HEK293T (cell line): ENCODE measurements around the gene AP5S1.

Experiments
- CTCF ChIA-PET: fragments of 350-600 bp; formaldehyde crosslinking; extraction: SDS; loops from one replicate; lab custom pipeline; 2021; ENCODE audit warnings: antibody characterized with exemption, inconsistent platforms; lab: Yijun Ruan, JAX
- POLR2A ChIA-PET: fragments of 350-600 bp; formaldehyde crosslinking; extraction: SDS; loops from one replicate; lab custom pipeline; 2020; ENCODE audit warnings: antibody characterized with exemption, inconsistent platforms; lab: Yijun Ruan, JAX
- DNase-seq: peaks from one replicate; pipeline ENCODE4 v3.0.0; 2012; ENCODE audit warnings: mixed read lengths; ENCODE audit errors: extremely low spot score
- ARNT ChIP-seq: fragments of 450-650 bp; IDR thresholded peaks from 2 replicates; pipeline ENCODE4 v1.6.1; 2017; ENCODE audit warnings: mild to moderate bottlenecking
- BHLHE40 ChIP-seq: fragments of 450-650 bp; IDR thresholded peaks from 2 replicates; pipeline ENCODE4 v1.6.1; 2016; ENCODE audit warnings: mild to moderate bottlenecking, moderate library complexity, borderline replicate concordance
- CTBP1 ChIP-seq: fragments of 450-650 bp; IDR thresholded peaks from 2 replicates; pipeline ENCODE4 v1.6.1; 2016; ENCODE audit warnings: borderline replicate concordance
- ELF4 ChIP-seq: fragments of 450-650 bp; IDR thresholded peaks from 2 replicates; pipeline ENCODE4 v1.6.1; 2017; ENCODE audit warnings: antibody characterized with exemption
- FOXA1 ChIP-seq: fragments of 450-650 bp; IDR thresholded peaks from 2 replicates; pipeline ENCODE4 v1.6.1; 2016; ENCODE audit warnings: mild to moderate bottlenecking
- FOXK2 ChIP-seq: fragments of 450-650 bp; IDR thresholded peaks from 2 replicates; pipeline ENCODE4 v1.6.1; 2016; ENCODE audit warnings: mild to moderate bottlenecking
- FOXM1 ChIP-seq: fragments of 450-650 bp; IDR thresholded peaks from 2 replicates; pipeline ENCODE4 v1.6.1; 2017; ENCODE audit warnings: mild to moderate bottlenecking, borderline replicate concordance
- HDGF ChIP-seq: fragments of 450-650 bp; IDR thresholded peaks from 2 replicates; pipeline ENCODE4 v1.6.1; 2017; ENCODE audit warnings: antibody characterized with exemption, borderline replicate concordance
- L3MBTL2 ChIP-seq: fragments of 450-650 bp; conservative IDR thresholded peaks from 2 replicates; pipeline ENCODE4 v1.6.1; 2016; ENCODE audit warnings: mild to moderate bottlenecking
- LEF1 ChIP-seq: fragments of 450-650 bp; IDR thresholded peaks from 2 replicates; pipeline ENCODE4 v1.6.1; 2017; ENCODE audit warnings: mild to moderate bottlenecking, borderline replicate concordance
- NFRKB ChIP-seq: fragments of 450-650 bp; IDR thresholded peaks from 2 replicates; pipeline ENCODE4 v1.6.1; 2016; ENCODE audit warnings: mild to moderate bottlenecking, moderate library complexity
- PKNOX1 ChIP-seq: fragments of 450-650 bp; IDR thresholded peaks from 2 replicates; pipeline ENCODE4 v1.6.1; 2016
- SP1 ChIP-seq: fragments of 450-650 bp; IDR thresholded peaks from 2 replicates; pipeline ENCODE4 v1.6.1; 2017
- SUZ12 ChIP-seq: fragments of 450-650 bp; IDR thresholded peaks from 2 replicates; pipeline ENCODE4 v1.6.1; 2016; ENCODE audit warnings: mild to moderate bottlenecking
- TARDBP ChIP-seq: fragments of 450-650 bp; IDR thresholded peaks from 2 replicates; pipeline ENCODE4 v1.6.1; 2016
- ZNF384 ChIP-seq: fragments of 450-650 bp; IDR thresholded peaks from 2 replicates; pipeline ENCODE4 v1.6.1; 2016

The AP5S1 gene

GRCh38 chr20:3871550-3872265, 51.4 kb downstream of the AP5S1 start:
- DNase-seq, result no peak
- ChIA-PET POLR2A (no interaction called here), CTCF (no interaction called here)
- TF ChIP-seq FOXK2, result no peak
- no peak for TF ChIP-seq FOXA1
- TF ChIP-seq SP1, result no peak
- TF ChIP-seq ARNT, result no peak

GRCh38 chr20:3873507-3873906, 53.2 kb downstream of the AP5S1 start:
- POLR2A ChIA-PET, result no interaction called here
- DNase-seq, result no peak
- CTCF ChIA-PET, result no interaction called here
- TF ChIP-seq FOXA1, result no peak
- TF ChIP-seq ZNF384, result no peak
- TF ChIP-seq FOXK2, result no peak
- TF ChIP-seq TARDBP, result no peak
- TF ChIP-seq SP1, result no peak
- no peak for TF ChIP-seq SUZ12
- TF ChIP-seq CTBP1, result no peak
- TF ChIP-seq PKNOX1, result no peak
- no peak for TF ChIP-seq L3MBTL2
- TF ChIP-seq ARNT, result no peak
- no peak for TF ChIP-seq FOXM1
- no peak for TF ChIP-seq HDGF
- no peak for TF ChIP-seq BHLHE40
- no peak for TF ChIP-seq LEF1
- no peak for TF ChIP-seq NFRKB
- no peak for TF ChIP-seq ELF4

GRCh38 chr20:3874194-3874844, 54.0 kb downstream of the AP5S1 start:
- no peak for TF ChIP-seq FOXM1
- TF ChIP-seq FOXK2, result no peak
- no peak for TF ChIP-seq SP1
- TF ChIP-seq SUZ12, result no peak
- TF ChIP-seq LEF1, result no peak
- no peak for TF ChIP-seq NFRKB
- CTCF ChIA-PET, result no interaction called here
- POLR2A ChIA-PET, result interaction anchor here (1.1 kb wide), 1 partner anchor 88 kb away, joined by 4 read pairs; the partner anchor contains the start of gene CENPB
- no peak for DNase-seq

GRCh38 chr20:3875378-3875974, 55.1 kb downstream of the AP5S1 start:
- POLR2A ChIA-PET, result interaction anchor here (1.1 to 1.2 kb wide), 2 partner anchors 12 to 89 kb away, joined by 3 to 4 read pairs; partner anchors contain the start of gene CENPB
- TF ChIP-seq NFRKB (no peak), SP1 (no peak), HDGF (no peak), ELF4 (no peak), BHLHE40 (no peak), ZNF384 (no peak), TARDBP (no peak)
- CTCF ChIA-PET, result interaction anchor here (0.6 to 0.7 kb wide), 2 partner anchors 27 to 519 kb away, joined by 3 read pairs; no protein-coding TSS in a partner anchor
- DNase-seq, result no peak

- POLR2A ChIA-PET, result interaction anchor here (1.2 kb wide), 1 partner anchor 12 kb away, joined by 3 read pairs; no protein-coding TSS in a partner anchor
- TF ChIP-seq FOXK2 (no peak), TARDBP (no peak), ELF4 (no peak), SP1 (no peak), ZNF384 (no peak), L3MBTL2 (no peak), HDGF (no peak), NFRKB (no peak), FOXM1 (no peak)
- no peak for DNase-seq
- CTCF ChIA-PET, result no interaction called here
Observed at GRCh38 chr20:3876000-3876399, 55.7 kb downstream of the AP5S1 start.

GRCh38 chr20:3876676-3877075, 56.3 kb downstream of the AP5S1 start:
- CTCF ChIA-PET, result no interaction called here
- DNase-seq, result no peak
- TF ChIP-seq ELF4, result no peak
- TF ChIP-seq SUZ12, result no peak
- no peak for TF ChIP-seq ARNT
- TF ChIP-seq FOXK2, result no peak
- TF ChIP-seq NFRKB, result no peak
- no peak for TF ChIP-seq LEF1
- no peak for TF ChIP-seq PKNOX1
- TF ChIP-seq ZNF384, result no peak
- TF ChIP-seq SP1, result no peak
- POLR2A ChIA-PET, result no interaction called here
